Thyroid gland (tissue), 4 donors: ENCODE data around the gene ANGPTL8.

Source experiments
- CTCF ChIP-seq, 6 experiments: fragments of 200-600 bp in 3 of 6; fragments of 450-650 bp in 3 of 6; sonication (generic) in 3 of 6; IDR thresholded peaks; one replicate each; pipeline ENCODE4 v1.5.1; 2016 to 2019; ENCODE audit warnings: antibody characterized with exemption in 6 of 6, mild to moderate bottlenecking in 2 of 6, inconsistent platforms in 1 of 6, moderate library complexity in 1 of 6
- POLR2A ChIP-seq, 2 donors: fragments of 450-650 bp; IDR thresholded peaks; one replicate each; pipeline ENCODE4 v1.6.1; 2017; ENCODE audit warnings: antibody characterized with exemption in 2 of 2, mild to moderate bottlenecking in 2 of 2, moderate library complexity in 1 of 2

- TF ChIP-seq CTCF (IDR thresholded peaks at IDR 0.05) (no peak), POLR2A (IDR thresholded peaks at IDR 0.05) (no peak)
Measured at GRCh38 chr19:11201791-11202190, 37.6 kb upstream of the ANGPTL8 start.
